Left ventricle myocardium superior (tissue), 1 donor: Measurements from ENCODE around the gene ZNF384. TPM values are rescaled to one million over a fixed set of nuclear protein-coding genes. Genes with fewer than 3 reads are reported as not detected.

ENCODE experiments used
- ATAC-seq: fragments of 200-7000 bp; cut with Tn5 transposase; one replicate; pipeline ENCODE4 v1.9.1; 2020; ENCODE audit warnings: mild to moderate bottlenecking, moderate library complexity
- DNase-seq: peaks from one replicate; pipeline ENCODE4 v3.0.0-alpha.2; 2020
- intact Hi-C: fragments of 100-400 bp; cut with micrococcal nuclease; formaldehyde crosslinking; loops from one replicate; pipeline ENCODE4 v1.11.0; 2022
- total RNA-seq: library from RNA; stranded (reverse); fragmentation: NEBNext Ultra II Directional; extraction: Animal tissue kit (Norgen Biotek cat#: 25700); gene quantifications from one replicate; pipeline ENCODE4 v1.2.1, GENCODE V29; 2021
- donor health status: DM: no; HTN: yes; CAD: no; lungs with severe emphysema.

ZNF384 gene
- total RNA-seq, 1 donor from 2014 or later: 31.8 TPM

GRCh38 chr12:6700646-6701051 is 11.5 kb upstream of the ZNF384 start, which contains the start of gene PIANP:
TSS of gene PIANP (minus strand) at chr12:6700815. CDS start at chr12:6698061, 2,754 bp downstream.
- intact Hi-C loops: no loop called here
- DNase-seq: peak; percentile 58

GRCh38 chr12:6699989-6700645 is 10.9 kb upstream of the ZNF384 start:
- DNase-seq: peak; percentile 37
- ATAC-seq: peak; percentile 59
- intact Hi-C loops: no loop called here

More at GRCh38 chr12:6700646-6701051, 11.5 kb upstream of the ZNF384 start, which contains the start of gene PIANP:
- ATAC-seq: peak; percentile 77

- DNase-seq (no peak), ATAC-seq (peak; percentile 6)
- intact Hi-C loops: no loop called here
These were observed 10.2 kb upstream of the ZNF384 start for GRCh38 chr12:6699259-6699988.

- DNase-seq: no peak
- intact Hi-C loops: no loop called here
- no peak for ATAC-seq
These were observed 9.3 kb upstream of the ZNF384 start for GRCh38 chr12:6698352-6699046.

- intact Hi-C loops: no loop called here
- peak; percentile 53 for ATAC-seq
- no peak for DNase-seq
These were observed 8.6 kb upstream of the ZNF384 start for GRCh38 chr12:6697584-6698351.

- no peak for ATAC-seq
- intact Hi-C loops: no loop called here
These were observed 7.8 kb upstream of the ZNF384 start for GRCh38 chr12:6696690-6697583.

DNA sequence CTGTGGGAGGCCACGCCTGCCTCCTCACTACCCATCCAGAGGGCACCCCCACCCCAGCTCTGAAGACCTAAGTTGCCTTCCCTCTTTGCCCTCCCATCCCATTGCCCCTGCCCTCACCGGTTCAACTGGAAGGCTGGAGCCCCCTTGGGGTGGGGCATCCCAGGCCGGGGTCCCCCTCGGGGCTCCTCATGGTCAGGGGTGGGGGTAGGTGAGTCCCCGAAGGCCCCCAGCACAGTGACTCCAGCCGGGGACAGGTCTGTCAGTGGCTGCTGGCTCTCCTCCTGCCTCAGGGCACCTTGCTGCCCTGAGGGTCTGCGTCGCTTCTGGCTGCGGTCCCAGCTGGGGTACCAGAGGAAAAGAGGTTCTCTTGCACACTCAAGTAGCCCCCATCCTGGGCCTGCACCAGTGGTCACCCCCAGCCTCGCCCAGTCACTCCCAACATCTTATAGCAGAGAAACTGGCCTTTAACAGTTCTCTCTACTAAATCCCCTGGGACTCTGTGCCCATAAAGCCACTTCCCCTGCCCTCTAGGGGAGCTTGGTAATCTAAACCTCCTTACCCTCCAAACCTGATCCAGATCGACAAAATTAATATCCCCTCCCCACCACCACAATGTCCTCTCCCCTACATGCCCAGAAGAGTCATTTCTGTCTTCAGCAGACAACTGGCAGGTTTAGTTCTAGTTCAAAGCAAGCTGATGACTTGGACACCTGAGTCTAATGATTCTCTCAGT is 6.3 kb upstream of the ZNF384 start:
- ATAC-seq (no peak), DNase-seq (no peak)
- intact Hi-C loops: no loop called here

More at GRCh38 chr12:6696690-6697583, 7.8 kb upstream of the ZNF384 start:
- no peak for DNase-seq

- intact Hi-C loops: no loop called here
- no peak for DNase-seq
- ATAC-seq: no peak
These were observed 5.5 kb upstream of the ZNF384 start for GRCh38 chr12:6694701-6695100.

GRCh38 chr12:6693832-6694355 is 4.7 kb upstream of the ZNF384 start:
- DNase-seq (no peak), ATAC-seq (no peak)
- intact Hi-C loops: no loop called here

GRCh38 chr12:6692888-6693287 is 3.7 kb upstream of the ZNF384 start:
- ATAC-seq (no peak), DNase-seq (no peak)
- intact Hi-C loops: no loop called here

- DNase-seq: no peak
- intact Hi-C loops: no loop called here
- ATAC-seq: no peak
These were observed 2.3 kb upstream of the ZNF384 start for GRCh38 chr12:6691473-6691872.

- DNase-seq (peak; percentile 60), ATAC-seq (no peak)
- intact Hi-C loops: no loop called here
These were observed 604 bp downstream of the ZNF384 start for GRCh38 chr12:6688543-6688998.

DNA sequence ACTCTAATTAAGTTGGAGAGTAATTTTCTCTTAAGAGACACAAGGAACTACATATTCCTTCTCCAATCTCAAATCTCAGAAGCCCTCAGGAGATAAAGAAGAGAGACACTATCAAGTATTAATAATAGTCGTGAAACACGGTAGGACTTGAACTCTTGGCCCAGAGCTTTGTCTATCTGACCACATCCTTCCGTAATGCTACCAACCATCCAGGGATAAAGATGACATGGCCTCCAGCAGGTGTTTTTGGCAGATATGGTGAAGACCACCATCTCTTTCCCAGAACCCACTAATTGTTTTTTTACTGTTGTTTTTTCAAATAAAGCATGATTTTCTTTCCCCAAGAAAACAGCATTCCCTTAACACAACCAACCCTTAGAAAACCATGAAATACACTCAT is 3.4 kb downstream of the ZNF384 start:
- DNase-seq (no peak), ATAC-seq (no peak)
- intact Hi-C loops: no loop called here

GRCh38 chr12:6684609-6685008 is 4.6 kb downstream of the ZNF384 start:
- no peak for ATAC-seq
- DNase-seq: no peak
- intact Hi-C loops: no loop called here

DNA sequence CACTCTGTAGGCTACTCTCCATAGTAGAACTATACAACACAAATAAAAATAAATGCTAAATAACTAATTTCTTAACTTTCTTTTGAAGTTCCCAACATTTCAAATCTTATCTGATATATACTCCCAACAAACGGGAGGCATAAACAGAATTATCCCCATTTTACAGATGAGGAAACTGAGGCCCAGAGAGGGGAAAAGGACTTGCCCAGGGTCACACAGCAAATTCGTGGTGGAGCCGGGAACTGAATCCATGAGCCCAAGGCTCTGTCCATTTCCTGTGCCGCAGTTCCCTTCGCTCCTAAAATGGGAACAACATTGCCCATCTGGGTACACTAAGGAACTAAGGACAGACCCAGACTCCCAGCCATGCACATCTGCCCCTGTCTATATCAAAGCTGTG is 12.2 kb downstream of the ZNF384 start:
- intact Hi-C loops: no loop called here
- ATAC-seq: no peak

GRCh38 chr12:6672143-6672542 is 17.0 kb downstream of the ZNF384 start:
- ATAC-seq (peak; percentile 13), DNase-seq (no peak)
- intact Hi-C loops: no loop called here

More for the DNA sequence above, 12.2 kb downstream of the ZNF384 start:
- DNase-seq: no peak

- no peak for ATAC-seq
- intact Hi-C loops: no loop called here
- no peak for DNase-seq
These were observed 21.5 kb downstream of the ZNF384 start for GRCh38 chr12:6667559-6668210.
